Stimulated activated naive CD4-positive, alpha-beta T cell treated with Interleukin-2 at 50 U/mL for 16 hours (primary cell): Measurements from ENCODE around the gene MYH14.

Experiments
- DNase-seq: peaks from one replicate; lab custom pipeline; 2025; lab: John Stamatoyannopoulos, UW

Gene MYH14

GRCh38 chr19:50203281-50204080, at the start of gene MYH14:
Gene MYH14 (plus strand): TSS chr19:50203622. CDS start chr19:50210366, 6,744 bp downstream.
- no peak for DNase-seq

GRCh38 chr19:50154529-50154928, 48.9 kb upstream of the MYH14 start:
- DNase-seq = no peak

- DNase-seq = no peak
Measured at GRCh38 chr19:50155520-50156109, 47.8 kb upstream of the MYH14 start.

GRCh38 chr19:50158577-50158976, 44.8 kb upstream of the MYH14 start:
- no peak for DNase-seq

GRCh38 chr19:50159078-50159477, 44.3 kb upstream of the MYH14 start:
- DNase-seq = no peak

- DNase-seq = no peak
Measured at GRCh38 chr19:50162988-50163387, 40.4 kb upstream of the MYH14 start, which contains the start of gene IZUMO2. Gene IZUMO2 (minus strand): TSS chr19:50163281. CDS start chr19:50163194, 87 bp downstream.

GRCh38 chr19:50167314-50167721, 36.1 kb upstream of the MYH14 start:
- DNase-seq = no peak

- no peak for DNase-seq
Measured at GRCh38 chr19:50171752-50172151, 31.7 kb upstream of the MYH14 start.

- no peak for DNase-seq
Measured at GRCh38 chr19:50172726-50173125, 30.7 kb upstream of the MYH14 start.

GRCh38 chr19:50173127-50173526, 30.3 kb upstream of the MYH14 start:
- no peak for DNase-seq

GRCh38 chr19:50174100-50174793, 29.2 kb upstream of the MYH14 start:
- DNase-seq = no peak

- DNase-seq = no peak
Measured at GRCh38 chr19:50175924-50176323, 27.5 kb upstream of the MYH14 start.

GRCh38 chr19:50176775-50177174, 26.6 kb upstream of the MYH14 start:
- no peak for DNase-seq

- no peak for DNase-seq
Measured at GRCh38 chr19:50178320-50178719, 25.1 kb upstream of the MYH14 start.

GRCh38 chr19:50178859-50179537, 24.4 kb upstream of the MYH14 start:
- DNase-seq = no peak

- DNase-seq = no peak
Measured at GRCh38 chr19:50181121-50181520, 22.3 kb upstream of the MYH14 start.

GRCh38 chr19:50184196-50184595, 19.2 kb upstream of the MYH14 start:
- no peak for DNase-seq

- no peak for DNase-seq
Measured at GRCh38 chr19:50187937-50188336, 15.5 kb upstream of the MYH14 start.

- DNase-seq = no peak
Measured at GRCh38 chr19:50189331-50189730, 14.1 kb upstream of the MYH14 start.

GRCh38 chr19:50190439-50190891, 13.0 kb upstream of the MYH14 start:
- no peak for DNase-seq

GRCh38 chr19:50191216-50191615, 12.2 kb upstream of the MYH14 start:
- no peak for DNase-seq
